Ovary (tissue), 9 donors: ENCODE results near the gene PPIC. TPM values are rescaled to one million over a fixed set of nuclear protein-coding genes. Genes with fewer than 3 reads are reported as not detected.

Experiments used
- DNase-seq, 5 donors: peaks; one replicate each; pipeline ENCODE4 v3.0.0-alpha.2; 2019 to 2020
- H3K27ac ChIP-seq, 2 donors: fragments of 200-600 bp; one replicate each; pipeline versions ENCODE4 v1.5.1 to v1.8.0; 2019 to 2022
- H3K27me3 ChIP-seq: fragments of 200-600 bp; one replicate; pipeline ENCODE4 v1.8.0; 2022
- H3K36me3 ChIP-seq: fragments of 200-600 bp; sonication (generic); one replicate; pipeline ENCODE4 v1.5.1; 2019
- H3K4me1 ChIP-seq: one replicate; pipeline ENCODE4 v1.8.1; 2013; ENCODE audit warnings: mild to moderate bottlenecking, moderate library complexity; ENCODE audit not compliant: insufficient read depth
- H3K4me3 ChIP-seq: fragments of 200-600 bp; sonication (generic); one replicate; pipeline ENCODE4 v1.5.1; 2017
- H3K9me3 ChIP-seq, 2 donors: fragments of 200-600 bp in 1 of 2; sonication (generic) in 1 of 2; one replicate each; pipeline versions ENCODE4 v1.5.1 to v1.8.1; 2013 to 2019; ENCODE audit warnings: mild to moderate bottlenecking in 1 of 2, moderate library complexity in 1 of 2
- EP300 ChIP-seq: sonication (generic); formaldehyde crosslinking; IDR thresholded peaks from one replicate; pipeline ENCODE4 v1.6.1; 2017; ENCODE audit warnings: antibody characterized with exemption
- POLR2A ChIP-seq: fragments of 450-650 bp; IDR thresholded peaks from one replicate; pipeline ENCODE4 v1.6.1; 2017; ENCODE audit warnings: antibody characterized with exemption, mild to moderate bottlenecking, moderate library complexity
- WGBS, 3 donors: extraction: QIAGEN DNeasy Blood & Tissue Kit in 1 of 3; methylation state at CpG; one replicate each; pipeline versions ENCODE4 v1.1.5 to v1.1.7; 2013 to 2017; 5-methylcytosine and 5-hydroxymethylcytosine counted together
- intact Hi-C, 4 donors: fragments of 100-400 bp; cut with DNase I; formaldehyde crosslinking; loops; one replicate each; pipeline versions ENCODE4 v1.11.0 to v1.15.1; 2022 to 2023
- polyA plus RNA-seq, 2 donors: library from polyadenylated mRNA; stranded (reverse); fragments of 200-250 nt in 1 of 2; fragments of 350-450 nt in 1 of 2; fragmentation: Illumina TruSeq in 1 of 2; extraction: RNeasy Lipid Tissue Mini Kit (QIAGEN cat#74804) in 1 of 2; gene quantifications; one replicate each; pipeline ENCODE4 v1.2.3, GENCODE V29; 2013 to 2014
- total RNA-seq, 7 donors: library from RNA; depleted of rRNA in 2 of 7; stranded (reverse); fragments of >200 nt in 2 of 7; fragmentation: NEBNext Ultra II Directional in 3 of 7; extraction: Animal tissue kit (Norgen Biotek cat#: 25700) in 3 of 7; gene quantifications; one replicate each; pipeline versions ENCODE4 v1.1.0 to v1.2.4, GENCODE V29; 2016 to 2023
- TF ChIP-seq, protein P1 (sequence below), 3 donors: fragments of 450-650 bp in 2 of 3; fragments of 200-600 bp in 1 of 3; IDR thresholded peaks; one replicate each; pipeline versions ENCODE4 v1.5.1 to v1.8.0; 2016 to 2022; ENCODE audit warnings: antibody characterized with exemption in 3 of 3, mild to moderate bottlenecking in 1 of 3
- donor health status: DM: no; HTN: no; CAD: no; lungs with moderate emphysema.
- donor health status: DM: no; HTN: no; CAD: no.
- donor health status: Bipolar disorder and iron deficiency.
- donor health status: DM: yes; HTN: yes; CAD: no.
- donor health status: DM: no; HTN: no; CAD: no.
- donor health status: DM: yes; HTN: yes; CAD: no.

PPIC gene
- total and polyA plus RNA-seq, 9 donors, result 9.3 to 35.9 (median 20.9) TPM

DNA sequence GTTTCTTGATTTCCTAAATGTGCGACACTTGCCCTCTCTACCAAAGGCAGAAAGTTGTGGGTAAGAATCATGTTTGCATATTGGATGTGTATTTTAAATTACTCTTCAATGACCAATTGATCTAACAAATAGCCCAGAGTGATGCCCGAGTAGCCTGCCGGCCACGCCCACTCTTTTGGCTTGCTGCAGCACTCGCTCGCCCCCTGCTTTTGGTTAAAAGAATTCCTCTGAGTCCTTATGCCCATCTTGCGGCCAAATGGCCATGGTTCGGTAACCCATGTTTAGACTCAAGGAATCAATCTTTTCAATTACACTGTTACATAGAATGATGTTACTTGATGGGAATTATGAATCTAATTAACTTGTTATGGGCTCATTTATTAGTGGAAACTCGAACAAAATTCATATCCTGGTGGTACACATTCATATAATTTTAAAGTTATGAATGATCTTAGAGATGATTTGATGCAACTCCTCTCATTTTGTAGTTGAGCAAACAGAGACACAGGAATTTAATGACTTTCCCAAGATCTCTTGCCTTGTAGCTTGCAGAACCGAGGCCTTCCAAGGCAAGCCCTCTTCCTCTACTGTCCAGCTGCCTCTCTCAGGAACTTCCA lies 36.5 kb downstream of the PPIC start:
- H3K27me3 ChIP-seq, result no peaks in the 10 kb centered on the region
- no peaks in the 10 kb centered on the region for H3K36me3 ChIP-seq
- no peaks in the 10 kb centered on the region for H3K4me1 ChIP-seq
- TF ChIP-seq, protein P1, sequence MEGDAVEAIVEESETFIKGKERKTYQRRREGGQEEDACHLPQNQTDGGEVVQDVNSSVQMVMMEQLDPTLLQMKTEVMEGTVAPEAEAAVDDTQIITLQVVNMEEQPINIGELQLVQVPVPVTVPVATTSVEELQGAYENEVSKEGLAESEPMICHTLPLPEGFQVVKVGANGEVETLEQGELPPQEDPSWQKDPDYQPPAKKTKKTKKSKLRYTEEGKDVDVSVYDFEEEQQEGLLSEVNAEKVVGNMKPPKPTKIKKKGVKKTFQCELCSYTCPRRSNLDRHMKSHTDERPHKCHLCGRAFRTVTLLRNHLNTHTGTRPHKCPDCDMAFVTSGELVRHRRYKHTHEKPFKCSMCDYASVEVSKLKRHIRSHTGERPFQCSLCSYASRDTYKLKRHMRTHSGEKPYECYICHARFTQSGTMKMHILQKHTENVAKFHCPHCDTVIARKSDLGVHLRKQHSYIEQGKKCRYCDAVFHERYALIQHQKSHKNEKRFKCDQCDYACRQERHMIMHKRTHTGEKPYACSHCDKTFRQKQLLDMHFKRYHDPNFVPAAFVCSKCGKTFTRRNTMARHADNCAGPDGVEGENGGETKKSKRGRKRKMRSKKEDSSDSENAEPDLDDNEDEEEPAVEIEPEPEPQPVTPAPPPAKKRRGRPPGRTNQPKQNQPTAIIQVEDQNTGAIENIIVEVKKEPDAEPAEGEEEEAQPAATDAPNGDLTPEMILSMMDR (IDR thresholded peaks at IDR 0.05), result no peak
- TF ChIP-seq POLR2A (no peak), EP300 (no peak)
- no peaks in the 10 kb centered on the region for H3K9me3 ChIP-seq
- DNase-seq, result no peak
- 75 to 82% (median 78%) methylated on average over 10 of the region's 10 CpGs for WGBS, 3 donors
- intact Hi-C loops, result no loop called here
- H3K27ac ChIP-seq, result no peak overlapping the region
- no peak overlapping the region for H3K4me3 ChIP-seq

DNA sequence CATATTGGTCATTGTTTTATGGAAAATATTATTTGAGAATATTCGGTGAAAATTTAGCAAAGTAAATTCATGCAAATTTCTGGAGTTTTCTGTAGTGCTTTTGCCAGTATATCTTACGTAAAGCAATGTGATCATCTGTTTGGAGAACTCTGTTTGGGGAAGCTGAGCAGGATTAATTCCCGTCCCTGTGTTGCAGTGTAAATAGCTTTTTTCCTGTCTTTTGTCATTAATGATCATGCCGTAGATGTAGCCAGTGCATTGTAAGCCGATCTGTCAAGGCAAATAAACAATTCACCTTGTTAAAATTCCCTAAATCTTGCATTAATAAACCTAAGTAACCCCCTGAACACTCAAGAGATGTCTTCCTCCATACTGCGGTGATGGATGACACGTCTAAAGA lies 39.2 kb downstream of the PPIC start:
- WGBS, 3 donors, result 70 to 81% (median 81%) methylated on average over 7 of the region's 7 CpGs
- intact Hi-C loops, result no loop called here
- no peaks in the 10 kb centered on the region for H3K27me3 ChIP-seq

DNA sequence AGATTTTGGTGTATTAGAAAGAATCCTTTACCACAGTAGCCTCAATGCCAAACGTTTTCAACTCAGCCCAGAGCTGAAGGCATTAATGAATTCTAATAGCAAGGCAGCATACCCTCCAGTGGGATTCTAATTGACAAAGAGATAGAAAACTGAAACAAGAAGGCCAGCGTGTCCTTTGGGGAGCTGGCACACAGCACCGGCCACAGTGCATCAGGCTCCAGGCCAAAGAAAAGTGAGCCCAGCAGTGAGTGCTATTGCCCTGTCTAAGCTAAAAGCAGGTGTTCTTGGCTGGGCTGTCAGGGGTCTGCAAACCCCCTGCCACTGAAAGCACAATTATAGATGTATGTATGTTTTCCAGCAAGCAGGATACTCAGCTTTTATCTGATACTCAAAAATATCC lies 40.4 kb downstream of the PPIC start:
- Histone ChIP-seq H3K27ac (no peak overlapping the region), H3K27me3 (no peaks in the 10 kb centered on the region), H3K4me1 (no peaks in the 10 kb centered on the region), H3K4me3 (no peak overlapping the region), H3K36me3 (no peaks in the 10 kb centered on the region), H3K9me3 (no peaks in the 10 kb centered on the region)
- TF ChIP-seq EP300, result no peak
- TF ChIP-seq, protein P1 (IDR thresholded peaks at IDR 0.05), result no peak
- TF ChIP-seq POLR2A, result no peak
- no peak for DNase-seq
- intact Hi-C loops, result no loop called here
- 79 to 87% (median 84%) methylated on average over 3 of the region's 3 CpGs for WGBS, 3 donors

More for the DNA sequence above, 39.2 kb downstream of the PPIC start:
- Histone ChIP-seq H3K4me3 (no peak overlapping the region), H3K4me1 (no peaks in the 10 kb centered on the region), H3K27ac (no peak overlapping the region), H3K9me3 (no peaks in the 10 kb centered on the region), H3K36me3 (no peaks in the 10 kb centered on the region)
- DNase-seq, result no peak
- TF ChIP-seq, protein P1 (IDR thresholded peaks at IDR 0.05), result no peak
- TF ChIP-seq EP300, result no peak
- TF ChIP-seq POLR2A, result no peak

DNA sequence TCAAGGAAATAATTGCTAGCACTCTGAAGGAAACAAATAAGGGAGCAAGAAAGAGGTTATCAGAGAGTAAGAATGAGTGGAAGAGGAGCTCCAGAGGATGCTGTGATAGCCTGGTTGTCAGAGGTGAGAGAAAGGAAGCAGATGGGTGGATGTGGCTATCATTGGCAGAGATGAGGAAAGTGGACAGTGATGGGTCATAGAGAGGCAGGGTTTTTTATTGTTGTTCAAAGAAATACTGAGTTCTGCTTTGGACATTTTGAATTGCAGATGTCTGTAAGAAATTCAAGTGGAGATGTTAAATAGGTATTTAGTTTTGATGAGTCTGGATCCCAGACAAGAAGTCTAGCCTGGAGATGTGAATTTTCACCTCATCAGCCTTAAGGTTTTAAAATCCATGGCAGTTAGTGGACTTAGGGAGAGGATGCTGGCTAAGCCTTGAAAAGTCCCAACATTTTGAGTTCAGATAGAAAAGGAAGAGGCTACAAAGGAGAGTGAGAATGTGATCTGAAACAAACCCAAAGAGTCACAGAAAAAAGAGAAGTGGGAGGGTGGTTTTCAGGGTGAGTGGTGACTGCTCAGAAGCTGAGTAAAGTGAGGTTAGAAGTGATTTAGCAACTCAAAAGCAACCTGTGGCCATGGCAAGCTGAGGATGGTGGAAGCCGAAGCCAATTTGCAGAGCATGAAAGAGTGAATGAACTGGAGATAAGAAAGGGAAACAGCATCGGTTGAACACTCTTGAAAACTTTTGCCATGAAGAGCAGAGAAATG lies 50.4 kb downstream of the PPIC start:
- TF ChIP-seq, protein P1 (IDR thresholded peaks at IDR 0.05), result no peak
- TF ChIP-seq EP300 (no peak), POLR2A (no peak)
- DNase-seq, result no peak
- Histone ChIP-seq H3K27ac (no peak overlapping the region), H3K4me1 (no peaks in the 10 kb centered on the region), H3K4me3 (no peak overlapping the region), H3K36me3 (no peaks in the 10 kb centered on the region), H3K9me3 (no peaks in the 10 kb centered on the region), H3K27me3 (no peaks in the 10 kb centered on the region)
- 93 to 97% (median 93%) methylated on average over 2 of the region's 2 CpGs for WGBS, 3 donors
- intact Hi-C loops, result no loop called here
